Left ventricle myocardium inferior (tissue), 1 donor: ENCODE results near the gene ACP4. TPM values are rescaled to one million over a fixed set of nuclear protein-coding genes. Genes with fewer than 3 reads are reported as not detected.
A peak's percentile ranks its signal among the peaks of the same experiment; 100 is the strongest.

Experiments used
- DNase-seq: peaks from one replicate; pipeline ENCODE4 v3.0.0-alpha.2; 2020
- H3K27ac ChIP-seq: fragments of 200-600 bp; replicated peaks from 2 replicates; pipeline ENCODE4 v1.8.0; 2021
- H3K27me3 ChIP-seq: fragments of 200-600 bp; 2 replicates; pipeline ENCODE4 v1.8.0; 2021; ENCODE audit warnings: low read depth
- H3K36me3 ChIP-seq: fragments of 200-600 bp; 2 replicates; pipeline ENCODE4 v1.8.0; 2021
- H3K4me1 ChIP-seq: fragments of 200-600 bp; 2 replicates; pipeline ENCODE4 v1.8.0; 2021
- H3K4me3 ChIP-seq: fragments of 200-600 bp; 2 replicates; pipeline ENCODE4 v1.8.0; 2021; ENCODE audit warnings: mild to moderate bottlenecking, moderate library complexity
- H3K9me3 ChIP-seq: fragments of 200-600 bp; replicated peaks from 2 replicates; pipeline ENCODE4 v1.8.0; 2021
- intact Hi-C: fragments of 100-400 bp; cut with micrococcal nuclease; formaldehyde crosslinking; loops from one replicate; pipeline ENCODE4 v1.11.0; 2022
- total RNA-seq: library from RNA; stranded (reverse); fragmentation: NEBNext Ultra II Directional; extraction: Animal tissue kit (Norgen Biotek cat#: 25700); gene quantifications from one replicate; pipeline ENCODE4 v1.2.1, GENCODE V29; 2021
- TF ChIP-seq, protein P1 (sequence below): fragments of 200-600 bp; IDR thresholded peaks from 2 replicates; pipeline ENCODE4 v1.8.0; 2021; ENCODE audit warnings: antibody characterized with exemption, mild to moderate bottlenecking, borderline replicate concordance
- donor health status: DM: no; HTN: yes; CAD: no; lungs with severe emphysema.

ACP4 gene
- total RNA-seq, 1 donor from 2014 or later: not detected

DNA sequence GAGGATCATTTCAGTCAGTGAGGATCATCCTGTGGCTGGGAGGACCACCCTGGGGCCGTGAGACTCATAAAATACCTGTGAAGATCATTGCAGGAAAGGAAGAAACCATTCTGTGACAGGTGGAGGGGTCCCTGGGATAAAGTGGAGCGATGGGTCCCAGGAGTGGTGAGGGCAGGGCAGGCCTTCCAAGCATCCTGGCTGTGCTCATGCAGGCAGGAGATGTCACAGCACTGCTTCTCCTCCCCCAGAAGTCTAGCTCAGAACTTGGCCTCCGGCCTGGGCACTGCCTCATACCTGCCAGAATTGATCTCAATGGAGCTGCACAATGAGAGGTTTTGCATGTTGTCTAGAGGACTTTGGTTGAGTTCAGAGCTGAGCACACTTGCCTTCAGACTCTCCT is 22.3 kb downstream of the ACP4 start:
- TF ChIP-seq, protein P1, sequence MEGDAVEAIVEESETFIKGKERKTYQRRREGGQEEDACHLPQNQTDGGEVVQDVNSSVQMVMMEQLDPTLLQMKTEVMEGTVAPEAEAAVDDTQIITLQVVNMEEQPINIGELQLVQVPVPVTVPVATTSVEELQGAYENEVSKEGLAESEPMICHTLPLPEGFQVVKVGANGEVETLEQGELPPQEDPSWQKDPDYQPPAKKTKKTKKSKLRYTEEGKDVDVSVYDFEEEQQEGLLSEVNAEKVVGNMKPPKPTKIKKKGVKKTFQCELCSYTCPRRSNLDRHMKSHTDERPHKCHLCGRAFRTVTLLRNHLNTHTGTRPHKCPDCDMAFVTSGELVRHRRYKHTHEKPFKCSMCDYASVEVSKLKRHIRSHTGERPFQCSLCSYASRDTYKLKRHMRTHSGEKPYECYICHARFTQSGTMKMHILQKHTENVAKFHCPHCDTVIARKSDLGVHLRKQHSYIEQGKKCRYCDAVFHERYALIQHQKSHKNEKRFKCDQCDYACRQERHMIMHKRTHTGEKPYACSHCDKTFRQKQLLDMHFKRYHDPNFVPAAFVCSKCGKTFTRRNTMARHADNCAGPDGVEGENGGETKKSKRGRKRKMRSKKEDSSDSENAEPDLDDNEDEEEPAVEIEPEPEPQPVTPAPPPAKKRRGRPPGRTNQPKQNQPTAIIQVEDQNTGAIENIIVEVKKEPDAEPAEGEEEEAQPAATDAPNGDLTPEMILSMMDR: no peak
- intact Hi-C loops: no loop called here
- DNase-seq: no peak
- Histone ChIP-seq H3K27me3 (peaks cover 61% of the 10 kb centered on the region), H3K4me3 (no peak overlapping the region), H3K27ac (no peak overlapping the region), H3K36me3 (no peaks in the 10 kb centered on the region), H3K9me3 (no peaks in the 10 kb centered on the region), H3K4me1 (no peaks in the 10 kb centered on the region)

DNA sequence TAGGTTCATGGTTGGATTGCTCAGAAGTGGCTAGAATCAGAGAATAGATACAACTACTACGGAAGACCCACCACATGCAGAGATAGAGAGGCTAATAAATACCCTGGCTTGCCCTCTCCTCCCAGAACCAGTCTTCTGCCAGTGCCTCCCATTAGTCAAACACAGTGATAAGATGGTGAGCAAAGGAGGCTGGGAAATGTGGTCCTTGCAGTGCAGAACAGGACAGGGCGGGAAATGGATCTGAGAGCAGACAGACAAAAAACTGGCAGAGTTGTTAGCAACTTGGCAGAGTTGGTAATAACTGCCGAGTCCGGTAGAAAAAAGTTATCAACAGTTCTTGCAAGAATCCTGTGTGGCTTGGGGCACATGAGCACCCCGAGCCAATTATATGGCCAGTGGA is 24.7 kb downstream of the ACP4 start:
- Histone ChIP-seq H3K27ac (no peak overlapping the region), H3K4me1 (peaks cover 7% of the 10 kb centered on the region), H3K27me3 (peaks cover 85% of the 10 kb centered on the region), H3K4me3 (no peak overlapping the region), H3K9me3 (no peaks in the 10 kb centered on the region), H3K36me3 (no peaks in the 10 kb centered on the region)
- TF ChIP-seq, protein P1: no peak
- intact Hi-C loops: no loop called here
- DNase-seq: no peak

DNA sequence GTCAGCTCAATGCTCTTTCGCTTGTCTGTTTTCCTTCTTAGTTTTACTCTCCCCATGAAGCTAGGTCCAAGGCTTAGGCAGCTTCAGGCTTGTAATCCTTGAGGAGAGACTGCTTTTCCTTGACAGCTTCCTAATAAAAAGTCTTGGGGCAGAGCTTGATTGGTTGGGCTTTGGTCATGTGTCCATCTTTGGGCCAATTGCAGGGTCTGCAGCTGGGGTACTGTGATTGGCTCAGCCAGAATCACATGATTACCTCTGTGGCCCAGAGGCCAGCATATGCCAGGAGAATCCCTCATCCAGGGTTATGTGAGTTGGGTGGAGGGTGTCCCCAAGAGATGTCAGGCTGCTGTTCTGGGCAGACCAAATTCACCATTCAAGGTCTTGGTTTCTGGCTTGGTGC is 25.2 kb downstream of the ACP4 start:
- TF ChIP-seq, protein P1: no peak
- Histone ChIP-seq H3K27ac (no peak overlapping the region), H3K36me3 (no peaks in the 10 kb centered on the region), H3K9me3 (no peaks in the 10 kb centered on the region), H3K4me3 (no peak overlapping the region), H3K27me3 (peaks cover 91% of the 10 kb centered on the region), H3K4me1 (peaks cover 12% of the 10 kb centered on the region)
- no peak for DNase-seq
- intact Hi-C loops: no loop called here

DNA sequence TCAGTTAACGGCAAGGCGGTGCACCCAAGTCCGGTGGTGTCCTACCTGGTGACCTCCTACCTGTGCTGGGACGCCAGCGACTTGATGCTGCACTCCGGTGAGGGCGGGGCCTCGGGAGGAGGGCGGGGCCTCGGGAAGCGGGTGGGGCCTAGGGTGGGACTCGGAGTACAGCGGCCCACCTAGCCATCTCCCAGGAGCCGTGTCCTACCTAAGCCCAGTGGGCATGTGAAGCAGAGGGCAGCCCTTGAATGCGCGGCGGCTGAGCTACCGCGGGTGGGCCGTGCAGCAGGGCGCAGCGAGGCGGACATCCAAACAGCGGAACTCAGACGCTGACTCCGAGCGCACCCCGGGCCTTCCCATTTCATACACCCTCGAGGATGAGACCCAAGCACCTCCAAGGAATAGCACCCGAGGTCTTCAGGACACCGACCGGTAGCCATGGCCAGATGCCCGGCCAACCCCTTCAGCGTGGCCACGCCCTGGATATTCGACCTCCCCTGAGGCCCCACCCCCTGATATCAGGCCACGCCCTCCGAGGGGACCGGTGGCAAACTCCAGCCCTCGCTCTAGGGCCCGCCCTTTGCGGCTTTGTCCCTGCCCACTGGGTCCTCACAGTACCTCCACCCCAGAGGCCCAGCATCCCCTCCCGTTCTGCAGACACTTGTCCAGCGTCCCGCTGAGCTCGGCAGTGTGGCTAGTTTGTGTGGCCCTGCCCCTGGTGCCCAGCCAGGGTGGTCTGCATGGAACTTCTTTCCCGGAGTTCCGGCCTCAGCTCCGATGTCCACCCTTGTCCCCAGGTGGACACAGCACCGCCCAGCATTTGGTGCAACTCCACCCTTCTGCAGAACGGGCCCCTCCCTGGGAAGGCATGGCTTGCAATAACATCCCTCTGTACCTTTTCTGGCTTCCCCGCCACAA is 28.0 kb downstream of the ACP4 start:
- intact Hi-C loops: no loop called here
- TF ChIP-seq, protein P1: no peak
- H3K9me3 ChIP-seq: no peaks in the 10 kb centered on the region
- no peak overlapping the region for H3K27ac ChIP-seq
- H3K27me3 ChIP-seq: peaks cover 99% of the 10 kb centered on the region
- H3K36me3 ChIP-seq: no peaks in the 10 kb centered on the region
- DNase-seq: peak; percentile 37
- peak overlapping the region; percentile 51 for H3K4me3 ChIP-seq
- peaks cover 19% of the 10 kb centered on the region for H3K4me1 ChIP-seq

DNA sequence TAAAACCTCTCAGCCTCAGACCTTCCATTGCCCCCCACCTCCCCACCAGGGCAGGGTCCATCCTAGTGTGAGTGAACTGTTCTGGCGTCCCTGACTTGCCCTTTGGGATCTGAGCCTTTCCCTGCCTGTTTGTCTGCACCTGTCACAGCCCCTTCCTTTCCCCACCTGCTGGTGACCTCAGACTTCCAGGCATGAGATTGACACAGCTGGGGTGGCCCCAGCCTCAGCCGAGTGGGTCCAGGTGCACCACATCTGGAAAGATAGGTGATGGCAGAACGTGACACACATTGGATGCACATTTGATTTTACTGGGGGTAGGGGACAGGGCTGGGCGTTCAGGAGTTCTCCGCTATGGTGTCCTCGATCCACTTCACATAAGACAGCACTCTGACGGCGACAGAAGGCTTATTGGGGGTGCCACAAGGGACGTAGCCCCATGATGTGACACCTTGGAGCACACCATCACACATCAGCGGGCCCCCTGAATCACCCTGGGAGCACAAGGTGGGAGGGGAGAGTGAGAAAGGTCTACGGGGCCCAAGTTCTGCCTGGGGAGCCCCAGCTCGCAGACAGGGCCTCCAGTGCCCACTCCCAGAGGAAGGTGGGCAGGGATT is 28.8 kb downstream of the ACP4 start:
- Histone ChIP-seq H3K36me3 (no peaks in the 10 kb centered on the region), H3K27ac (no peak overlapping the region), H3K9me3 (no peaks in the 10 kb centered on the region), H3K4me3 (no peak overlapping the region), H3K27me3 (peaks cover 100% of the 10 kb centered on the region), H3K4me1 (peaks cover 19% of the 10 kb centered on the region)
- TF ChIP-seq, protein P1: no peak
- DNase-seq: no peak
- intact Hi-C loops: no loop called here
